Neuronal stem cell (in vitro differentiated cells): ENCODE data around the gene CDK18.

ENCODE experiments used
- DNase-seq: peaks from one replicate; pipeline ENCODE4 v3.0.0-alpha.2; 2013; ENCODE audit warnings: low spot score
- H2AFZ ChIP-seq: one replicate; pipeline ENCODE4 v1.6.1; 2013; ENCODE audit warnings: mild to moderate bottlenecking, low read length, inconsistent platforms
- H2AK5ac ChIP-seq: 2 replicates; pipeline ENCODE4 v1.6.1; 2013; ENCODE audit warnings: low read depth, mild to moderate bottlenecking, inconsistent platforms, low read length, moderate library complexity, mixed read lengths
- H2BK120ac ChIP-seq: 2 replicates; pipeline ENCODE4 v1.6.1; 2013; ENCODE audit warnings: low read depth, mild to moderate bottlenecking, inconsistent platforms, low read length, moderate library complexity, mixed read lengths
- H2BK12ac ChIP-seq: one replicate; pipeline ENCODE4 v1.6.1; 2013; ENCODE audit warnings: low read length, inconsistent platforms
- H2BK15ac ChIP-seq: 2 replicates; pipeline ENCODE4 v1.6.1; 2013; ENCODE audit warnings: mild to moderate bottlenecking, low read length, inconsistent platforms, mixed read lengths
- H2BK5ac ChIP-seq: one replicate; pipeline ENCODE4 v1.6.1; 2013; ENCODE audit warnings: inconsistent platforms, mild to moderate bottlenecking, low read length, moderate library complexity
- H3K14ac ChIP-seq: one replicate; pipeline ENCODE4 v1.6.1; 2013; ENCODE audit warnings: low read length, inconsistent platforms
- H3K18ac ChIP-seq: 2 replicates; pipeline ENCODE4 v1.6.1; 2013; ENCODE audit warnings: low read length, inconsistent platforms
- H3K23ac ChIP-seq: 2 replicates; pipeline ENCODE4 v1.6.1; 2013; ENCODE audit warnings: low read depth, mild to moderate bottlenecking, mixed read lengths, low read length, inconsistent platforms; ENCODE audit not compliant: poor library complexity
- H3K27ac ChIP-seq: replicated peaks from 3 replicates; pipeline ENCODE4 v1.5.1; 2013; ENCODE audit warnings: low read length, inconsistent platforms
- H3K27me3 ChIP-seq, 3 experiments: 2 replicates each; pipeline ENCODE4 v1.6.1; 2013; ENCODE audit warnings: low read length in 3 of 3, mild to moderate bottlenecking in 2 of 3, inconsistent platforms in 1 of 3, low read depth in 1 of 3, mixed read lengths in 1 of 3, moderate library complexity in 1 of 3; ENCODE audit not compliant: control insufficient read depth in 3 of 3, insufficient read depth in 3 of 3
- H3K36me3 ChIP-seq, 2 donors: replicated peaks in 1 of 2; 2 replicates each; pipeline ENCODE4 v1.6.1; 2013; ENCODE audit warnings: low read length in 2 of 2; ENCODE audit not compliant: control insufficient read depth in 2 of 2, insufficient read depth in 2 of 2
- H3K4ac ChIP-seq: 2 replicates; pipeline ENCODE4 v1.6.1; 2013; ENCODE audit warnings: inconsistent platforms, mild to moderate bottlenecking, low read length, moderate library complexity
- H3K4me1 ChIP-seq, 2 donors: 1 replicate in 1 of 2; 2 replicates in 1 of 2; pipeline ENCODE4 v1.6.1; 2013; ENCODE audit warnings: low read length in 2 of 2, low read depth in 1 of 2; ENCODE audit not compliant: control insufficient read depth in 2 of 2, insufficient read depth in 1 of 2
- H3K4me2 ChIP-seq: one replicate; pipeline ENCODE4 v1.6.1; 2013; ENCODE audit warnings: mild to moderate bottlenecking, low read length, inconsistent platforms; ENCODE audit not compliant: insufficient read depth, poor library complexity, severe bottlenecking
- H3K4me3 ChIP-seq, 2 donors: 2 replicates each; pipeline ENCODE4 v1.5.1; 2013; ENCODE audit warnings: low read length in 2 of 2, mild to moderate bottlenecking in 2 of 2, inconsistent platforms in 1 of 2, moderate library complexity in 1 of 2
- H3K79me1 ChIP-seq: one replicate; pipeline ENCODE4 v1.6.1; 2013; ENCODE audit warnings: low read depth, mild to moderate bottlenecking, inconsistent platforms, low read length, moderate library complexity
- H3K9ac ChIP-seq: one replicate; pipeline ENCODE4 v1.6.1; 2013; ENCODE audit warnings: mild to moderate bottlenecking, low read depth, low read length, inconsistent platforms; ENCODE audit not compliant: poor library complexity
- H3K9me3 ChIP-seq, 2 donors: replicated peaks in 1 of 2; 2 replicates each; pipeline versions ENCODE3 to v1.6.1; 2013; ENCODE audit warnings: low read length in 2 of 2, mild to moderate bottlenecking in 2 of 2, inconsistent platforms in 1 of 2, low read depth in 1 of 2, mixed read lengths in 1 of 2, moderate library complexity in 1 of 2; ENCODE audit not compliant: control insufficient read depth in 2 of 2, insufficient read depth in 1 of 2
- H4K8ac ChIP-seq: one replicate; pipeline ENCODE4 v1.6.1; 2013; ENCODE audit warnings: low read depth, mild to moderate bottlenecking, inconsistent platforms, low read length, moderate library complexity
- H4K91ac ChIP-seq: one replicate; pipeline ENCODE4 v1.6.1; 2013; ENCODE audit warnings: low read length, low read depth, mild to moderate bottlenecking, inconsistent platforms; ENCODE audit not compliant: poor library complexity
- WGBS, 2 donors: extraction: QIAGEN DNeasy Blood & Tissue Kit; methylation state at CpG; one replicate each; pipeline ENCODE4 v1.1.7; 2013; ENCODE audit warnings: missing lambda C conversion rate in 2 of 2, mixed read lengths in 1 of 2; ENCODE audit not compliant: insufficient read length in 2 of 2, insufficient replicate concordance in 1 of 2; ENCODE audit errors: extremely low coverage in 2 of 2; 5-methylcytosine and 5-hydroxymethylcytosine counted together

CDK18 gene

GRCh38 chr1:205491794-205492193, 12.7 kb upstream of the CDK18 start:
- Histone ChIP-seq H3K4me1 (peaks cover 0 to 4% of the 10 kb centered on the region in 2 donors), H2BK120ac (no peak overlapping the region), H4K8ac (no peak overlapping the region), H3K18ac (peak overlapping the region; percentile 45), H3K14ac (no peak overlapping the region), H3K27me3 (peaks cover 0 to 56% (median 0%) of the 10 kb centered on the region in 3 experiments), H3K4me2 (no peak overlapping the region), H2BK5ac (no peak overlapping the region), H2AFZ (no peak overlapping the region), H2AK5ac (peak overlapping the region; percentile 16), H2BK15ac (no peak overlapping the region), H3K9me3 (no peaks in the 10 kb centered on the region), H4K91ac (no peak overlapping the region), H3K4ac (no peak overlapping the region), H3K9ac (no peak overlapping the region), H3K79me1 (no peaks in the 10 kb centered on the region), H3K23ac (no peak overlapping the region), H3K36me3 (no peaks in the 10 kb centered on the region), H3K4me3 (no peak overlapping the region), H3K27ac (no peak overlapping the region), H2BK12ac (no peak overlapping the region)
- DNase-seq = no peak
- WGBS, 2 donors = no CpG with 5 or more reads among the region's 4 CpGs

GRCh38 chr1:205492201-205492667, 12.2 kb upstream of the CDK18 start:
- Histone ChIP-seq H2AK5ac (peak overlapping the region; percentile 17), H3K27ac (no peak overlapping the region), H3K9me3 (no peaks in the 10 kb centered on the region), H3K27me3 (peaks cover 0 to 57% (median 0%) of the 10 kb centered on the region in 3 experiments), H3K36me3 (no peaks in the 10 kb centered on the region), H3K9ac (no peak overlapping the region), H2BK12ac (no peak overlapping the region), H3K4ac (no peak overlapping the region), H4K91ac (no peak overlapping the region), H3K23ac (no peak overlapping the region), H4K8ac (no peak overlapping the region), H2AFZ (no peak overlapping the region), H3K14ac (no peak overlapping the region), H2BK15ac (no peak overlapping the region), H3K4me2 (no peak overlapping the region), H3K4me3 (no peak overlapping the region), H2BK120ac (no peak overlapping the region), H3K79me1 (no peaks in the 10 kb centered on the region), H3K18ac (peak overlapping the region; percentile 2), H2BK5ac (no peak overlapping the region), H3K4me1 (peaks cover 0 to 4% of the 10 kb centered on the region in 2 donors)
- no peak for DNase-seq
- WGBS, 2 donors = no CpG with 5 or more reads among the region's 2 CpGs

GRCh38 chr1:205492774-205493173, 11.7 kb upstream of the CDK18 start:
- Histone ChIP-seq H3K36me3 (no peaks in the 10 kb centered on the region), H2BK12ac (no peak overlapping the region), H3K27ac (no peak overlapping the region), H3K4me3 (no peak overlapping the region), H3K4ac (no peak overlapping the region), H3K4me2 (no peak overlapping the region), H3K9ac (no peak overlapping the region), H3K27me3 (peaks cover 0 to 59% (median 0%) of the 10 kb centered on the region in 3 experiments), H3K18ac (no peak overlapping the region), H3K23ac (no peak overlapping the region), H4K8ac (no peak overlapping the region), H3K4me1 (peaks cover 0 to 4% of the 10 kb centered on the region in 2 donors), H3K9me3 (no peaks in the 10 kb centered on the region), H2BK15ac (peak overlapping the region; percentile 28), H2AFZ (no peak overlapping the region), H3K79me1 (no peaks in the 10 kb centered on the region), H2BK5ac (no peak overlapping the region), H2AK5ac (peak overlapping the region; percentile 17), H3K14ac (no peak overlapping the region), H4K91ac (no peak overlapping the region), H2BK120ac (no peak overlapping the region)
- WGBS, 2 donors = no CpG with 5 or more reads among the region's 7 CpGs
- no peak for DNase-seq

- Histone ChIP-seq H3K23ac (peak overlapping the region; percentile 35), H2AK5ac (peak overlapping the region; percentile 4), H3K9ac (no peak overlapping the region), H2BK12ac (no peak overlapping the region), H4K91ac (no peak overlapping the region), H3K36me3 (no peaks in the 10 kb centered on the region), H3K4me1 (peaks cover 0 to 4% of the 10 kb centered on the region in 2 donors), H3K4ac (no peak overlapping the region), H3K27me3 (peaks cover 0 to 60% (median 0%) of the 10 kb centered on the region in 3 experiments), H2BK5ac (no peak overlapping the region), H3K79me1 (no peaks in the 10 kb centered on the region), H2BK120ac (no peak overlapping the region), H3K14ac (no peak overlapping the region), H3K27ac (no peak overlapping the region), H2BK15ac (peak overlapping the region; percentile 28), H3K4me2 (no peak overlapping the region), H3K9me3 (no peaks in the 10 kb centered on the region), H4K8ac (no peak overlapping the region), H3K18ac (peak overlapping the region; percentile 74), H2AFZ (no peak overlapping the region), H3K4me3 (no peak overlapping the region)
- no peak for DNase-seq
- no CpG with 5 or more reads among the region's 11 CpGs for WGBS, 2 donors
Measured at GRCh38 chr1:205493241-205494085, 11.0 kb upstream of the CDK18 start.
